ENCODE measurements around the gene SYNPR.

The SYNPR gene

GRCh38 chr3:63473641-63474166, 195.6 kb downstream of the SYNPR start:
- DNase-seq (ENCODE audit: low read depth): no peak

GRCh38 chr3:63474828-63475518, 196.9 kb downstream of the SYNPR start:
- DNase-seq (ENCODE audit: low read depth): no peak

- DNase-seq (ENCODE audit: low read depth): no peak
Observed at GRCh38 chr3:63477494-63478129, 199.5 kb downstream of the SYNPR start.

- no peak for DNase-seq (ENCODE audit: low read depth)
Observed at GRCh38 chr3:63478990-63479660, 201.0 kb downstream of the SYNPR start.

- no peak for DNase-seq (ENCODE audit: low read depth)
Observed at GRCh38 chr3:63479661-63480035, 201.5 kb downstream of the SYNPR start.

GRCh38 chr3:63481627-63482026, 203.5 kb downstream of the SYNPR start:
- no peak for DNase-seq (ENCODE audit: low read depth)

GRCh38 chr3:63482341-63482740, 204.2 kb downstream of the SYNPR start:
- no peak for DNase-seq (ENCODE audit: low read depth)

- no peak for DNase-seq (ENCODE audit: low read depth)
Observed at GRCh38 chr3:63492464-63492863, 214.4 kb downstream of the SYNPR start.

- DNase-seq (ENCODE audit: low read depth): no peak
Observed at GRCh38 chr3:63493101-63493500, 215.0 kb downstream of the SYNPR start.

- no peak for DNase-seq (ENCODE audit: low read depth)
Observed at GRCh38 chr3:63494646-63495045, 216.5 kb downstream of the SYNPR start.

- DNase-seq (ENCODE audit: low read depth): no peak
Observed at GRCh38 chr3:63497641-63498040, 219.5 kb downstream of the SYNPR start.

GRCh38 chr3:63500196-63500595, 222.1 kb downstream of the SYNPR start:
- no peak for DNase-seq (ENCODE audit: low read depth)

GRCh38 chr3:63508305-63508704, 230.2 kb downstream of the SYNPR start:
- peak; percentile 0 for DNase-seq (ENCODE audit: low read depth)

GRCh38 chr3:63508771-63509170, 230.7 kb downstream of the SYNPR start:
- DNase-seq (ENCODE audit: low read depth): no peak

GRCh38 chr3:63513791-63514190, 235.7 kb downstream of the SYNPR start:
- DNase-seq (ENCODE audit: low read depth): no peak

GRCh38 chr3:63514678-63515077, 236.6 kb downstream of the SYNPR start:
- DNase-seq (ENCODE audit: low read depth): no peak

- DNase-seq (ENCODE audit: low read depth): peak; percentile 6
Observed at GRCh38 chr3:63519426-63519825, 241.3 kb downstream of the SYNPR start.

GRCh38 chr3:63521657-63522056, 243.5 kb downstream of the SYNPR start:
- DNase-seq (ENCODE audit: low read depth): no peak

- DNase-seq (ENCODE audit: low read depth): no peak
Observed at GRCh38 chr3:63523100-63523499, 245.0 kb downstream of the SYNPR start.

GRCh38 chr3:63528325-63529000, 250.4 kb downstream of the SYNPR start:
- DNase-seq (ENCODE audit: low read depth): no peak

- no peak for DNase-seq (ENCODE audit: low read depth)
Observed at GRCh38 chr3:63532521-63532920, 254.4 kb downstream of the SYNPR start.

GRCh38 chr3:63538919-63539318, 260.8 kb downstream of the SYNPR start:
- DNase-seq (ENCODE audit: low read depth): no peak

GRCh38 chr3:63555767-63556166, 277.7 kb downstream of the SYNPR start:
- DNase-seq (ENCODE audit: low read depth): no peak
